Mucosa of rectum (tissue), 2 donors: ENCODE results near the gene STAG3.
"Not testable (repeated sequence)": the region's sequence is repeated elsewhere in the genome, so short reads cannot be mapped to it uniquely, and the experiment has no call there.

Experiments used
- H3K27ac ChIP-seq, 2 donors: one replicate each; pipeline ENCODE4 v1.7.0; 2013; ENCODE audit warnings: inconsistent platforms in 2 of 2, low read depth in 2 of 2, low read length in 2 of 2
- H3K27me3 ChIP-seq, 2 donors: one replicate each; pipeline ENCODE4 v1.7.0; 2013; ENCODE audit warnings: low read length in 2 of 2; ENCODE audit not compliant: control insufficient read depth in 2 of 2, insufficient read depth in 2 of 2
- H3K36me3 ChIP-seq, 2 donors: one replicate each; pipeline ENCODE4 v1.7.0; 2013; ENCODE audit warnings: low read length in 2 of 2; ENCODE audit not compliant: control insufficient read depth in 2 of 2, insufficient read depth in 2 of 2
- H3K4me1 ChIP-seq, 2 donors: one replicate each; pipeline ENCODE4 v1.7.0; 2013; ENCODE audit warnings: low read length in 2 of 2, mild to moderate bottlenecking in 1 of 2; ENCODE audit not compliant: control insufficient read depth in 2 of 2, insufficient read depth in 2 of 2
- H3K4me3 ChIP-seq, 2 donors: one replicate each; pipeline ENCODE4 v1.7.0; 2013; ENCODE audit warnings: low read length in 2 of 2
- H3K9ac ChIP-seq, 2 donors: one replicate each; pipeline ENCODE4 v1.7.0; 2013; ENCODE audit warnings: low read length in 2 of 2, low read depth in 1 of 2, mild to moderate bottlenecking in 1 of 2
- H3K9me3 ChIP-seq, 2 donors: one replicate each; pipeline ENCODE4 v1.7.0; 2013; ENCODE audit warnings: low read length in 2 of 2; ENCODE audit not compliant: control insufficient read depth in 2 of 2
- donor health status: healthy.
- donor health status: Normal muscosa, but diverticular disease.

The STAG3 gene, protein sequence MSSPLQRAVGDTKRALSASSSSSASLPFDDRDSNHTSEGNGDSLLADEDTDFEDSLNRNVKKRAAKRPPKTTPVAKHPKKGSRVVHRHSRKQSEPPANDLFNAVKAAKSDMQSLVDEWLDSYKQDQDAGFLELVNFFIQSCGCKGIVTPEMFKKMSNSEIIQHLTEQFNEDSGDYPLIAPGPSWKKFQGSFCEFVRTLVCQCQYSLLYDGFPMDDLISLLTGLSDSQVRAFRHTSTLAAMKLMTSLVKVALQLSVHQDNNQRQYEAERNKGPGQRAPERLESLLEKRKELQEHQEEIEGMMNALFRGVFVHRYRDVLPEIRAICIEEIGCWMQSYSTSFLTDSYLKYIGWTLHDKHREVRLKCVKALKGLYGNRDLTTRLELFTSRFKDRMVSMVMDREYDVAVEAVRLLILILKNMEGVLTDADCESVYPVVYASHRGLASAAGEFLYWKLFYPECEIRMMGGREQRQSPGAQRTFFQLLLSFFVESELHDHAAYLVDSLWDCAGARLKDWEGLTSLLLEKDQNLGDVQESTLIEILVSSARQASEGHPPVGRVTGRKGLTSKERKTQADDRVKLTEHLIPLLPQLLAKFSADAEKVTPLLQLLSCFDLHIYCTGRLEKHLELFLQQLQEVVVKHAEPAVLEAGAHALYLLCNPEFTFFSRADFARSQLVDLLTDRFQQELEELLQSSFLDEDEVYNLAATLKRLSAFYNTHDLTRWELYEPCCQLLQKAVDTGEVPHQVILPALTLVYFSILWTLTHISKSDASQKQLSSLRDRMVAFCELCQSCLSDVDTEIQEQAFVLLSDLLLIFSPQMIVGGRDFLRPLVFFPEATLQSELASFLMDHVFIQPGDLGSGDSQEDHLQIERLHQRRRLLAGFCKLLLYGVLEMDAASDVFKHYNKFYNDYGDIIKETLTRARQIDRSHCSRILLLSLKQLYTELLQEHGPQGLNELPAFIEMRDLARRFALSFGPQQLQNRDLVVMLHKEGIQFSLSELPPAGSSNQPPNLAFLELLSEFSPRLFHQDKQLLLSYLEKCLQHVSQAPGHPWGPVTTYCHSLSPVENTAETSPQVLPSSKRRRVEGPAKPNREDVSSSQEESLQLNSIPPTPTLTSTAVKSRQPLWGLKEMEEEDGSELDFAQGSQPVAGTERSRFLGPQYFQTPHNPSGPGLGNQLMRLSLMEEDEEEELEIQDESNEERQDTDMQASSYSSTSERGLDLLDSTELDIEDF

DNA sequence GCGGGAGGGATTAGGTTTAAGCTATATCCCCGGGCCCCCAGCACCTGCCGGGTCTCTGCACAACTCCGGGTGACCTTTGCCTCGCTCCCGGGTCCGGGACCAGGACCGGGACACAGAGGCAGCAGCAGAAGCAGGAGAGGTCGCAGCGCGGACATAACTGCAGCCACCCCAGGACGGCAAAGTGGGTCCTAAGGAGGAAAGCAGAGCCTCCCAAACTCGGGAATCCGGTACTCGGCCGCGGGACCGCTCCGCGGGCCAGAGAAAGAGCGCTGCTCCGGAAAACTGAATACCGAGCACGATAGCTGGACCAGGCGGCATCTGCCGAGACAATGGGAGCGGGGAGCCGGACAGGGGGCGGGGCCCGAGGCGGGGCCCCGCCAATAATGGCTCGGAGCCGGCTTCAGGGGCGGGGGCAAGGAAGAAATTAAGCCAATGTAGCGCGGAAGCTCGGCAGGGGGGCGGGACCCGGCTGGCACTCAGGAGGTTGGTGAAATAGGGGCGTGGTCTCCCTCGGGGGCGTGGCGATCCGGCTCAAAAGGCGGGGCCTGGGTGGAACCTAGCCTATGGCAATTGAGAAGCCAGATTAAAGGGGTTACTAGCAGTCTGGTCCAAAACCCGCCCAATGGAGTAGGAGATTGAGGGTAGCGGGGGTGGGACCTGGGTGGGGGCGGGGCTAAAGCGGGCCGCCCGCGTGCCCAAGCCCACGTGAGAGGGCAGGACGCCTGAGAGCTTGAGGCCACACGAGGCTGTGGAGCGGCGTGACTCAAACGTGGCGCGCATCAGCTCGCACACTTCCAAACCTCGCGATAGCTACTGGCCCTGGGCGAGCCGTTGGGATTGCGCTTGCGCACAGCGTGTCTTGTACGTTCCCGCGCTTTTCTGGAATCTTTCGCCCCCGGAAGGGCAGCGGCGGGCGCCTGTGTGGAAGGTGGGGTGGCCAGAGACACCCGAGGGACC lies at the start of gene STAG3, which contains the start of gene GPC2:
Gene STAG3, plus strand, starts transcription at position 874 of the 957 bp plus-strand sequence. CDS start 2,639 bp downstream, outside the sequence.
Gene GPC2, minus strand, starts transcription at position 337 of the 957 bp plus-strand sequence. Its CDS starts 182 bp downstream, at position 155.
- Histone ChIP-seq H3K9ac (peak within 1 kb of the TSS; percentile 63 to 73), H3K27ac (no peak within 1 kb of the TSS)

GRCh38 chr7:100128637-100128963 lies 49.1 kb upstream of the STAG3 start:
- Histone ChIP-seq H3K27me3 (no peaks in the 10 kb centered on the region), H3K9me3 (no peaks in the 10 kb centered on the region), H3K36me3 (no peaks in the 10 kb centered on the region), H3K27ac (no peak overlapping the region), H3K4me1 (peaks cover 33 to 40% of the 10 kb centered on the region in 2 donors), H3K9ac (peak overlapping the region; percentile 97 to 98), H3K4me3 (peak overlapping the region in 1 of 2 donors; percentile 95)

More for the DNA sequence above, at the start of gene STAG3, which contains the start of gene GPC2:
- Histone ChIP-seq H3K27me3 (no peaks in the 10 kb centered on the region), H3K4me3 (peak within 1 kb of the TSS; percentile 73 to 78), H3K9me3 (no peaks in the 10 kb centered on the region), H3K4me1 (peaks cover 2% of the 10 kb centered on the region in 2 donors), H3K36me3 (no peaks in the 10 kb centered on the region)

- Histone ChIP-seq H3K4me1 (peaks cover 21 to 27% of the 10 kb centered on the region in 2 donors), H3K27ac (peak overlapping the region in 1 of 2 donors; percentile 37)
Measured at GRCh38 chr7:100130220-100130607, 47.5 kb upstream of the STAG3 start.

GRCh38 chr7:100130608-100131453 lies 46.9 kb upstream of the STAG3 start:
- peak overlapping the region; percentile 65 to 70 for H3K9ac ChIP-seq
- H3K9me3 ChIP-seq, result no peaks in the 10 kb centered on the region
- H3K4me1 ChIP-seq, result peaks cover 18 to 24% of the 10 kb centered on the region in 2 donors
- no peaks in the 10 kb centered on the region for H3K27me3 ChIP-seq
- H3K4me3 ChIP-seq, result peak overlapping the region; percentile 50 to 66
- H3K27ac ChIP-seq, result peak overlapping the region in 1 of 2 donors; percentile 37
- no peaks in the 10 kb centered on the region for H3K36me3 ChIP-seq

More at GRCh38 chr7:100130220-100130607, 47.5 kb upstream of the STAG3 start:
- H3K36me3 ChIP-seq, H3K27me3 ChIP-seq, H3K9me3 ChIP-seq, H3K4me3 ChIP-seq, H3K9ac ChIP-seq: not testable (repeated sequence)

DNA sequence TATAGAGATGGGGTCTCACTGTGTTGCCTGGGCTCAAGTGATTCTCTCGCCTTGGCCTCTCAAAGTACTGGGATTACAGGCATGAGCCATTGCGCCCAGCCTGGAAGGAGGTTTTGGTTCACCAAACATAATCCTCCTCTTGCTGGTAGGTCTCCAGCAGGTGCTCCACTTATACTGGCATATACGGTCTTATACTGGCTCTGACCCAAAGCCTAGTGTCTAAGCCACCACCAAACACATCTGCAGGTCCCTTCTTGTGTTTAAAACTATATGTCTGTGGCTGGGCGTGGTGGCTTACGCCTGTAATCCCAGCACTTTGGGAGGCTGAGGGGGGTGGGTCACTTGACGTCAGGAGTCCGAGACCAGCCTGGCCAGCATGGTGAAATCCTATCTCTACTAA lies 45.6 kb upstream of the STAG3 start:
- H3K9ac ChIP-seq, result no peak overlapping the region
- no peak overlapping the region for H3K27ac ChIP-seq
- no peak overlapping the region for H3K4me3 ChIP-seq
- peaks cover 15 to 22% of the 10 kb centered on the region in 2 donors for H3K4me1 ChIP-seq
- no peaks in the 10 kb centered on the region for H3K36me3 ChIP-seq
- no peaks in the 10 kb centered on the region for H3K27me3 ChIP-seq
- H3K9me3 ChIP-seq, result no peaks in the 10 kb centered on the region

DNA sequence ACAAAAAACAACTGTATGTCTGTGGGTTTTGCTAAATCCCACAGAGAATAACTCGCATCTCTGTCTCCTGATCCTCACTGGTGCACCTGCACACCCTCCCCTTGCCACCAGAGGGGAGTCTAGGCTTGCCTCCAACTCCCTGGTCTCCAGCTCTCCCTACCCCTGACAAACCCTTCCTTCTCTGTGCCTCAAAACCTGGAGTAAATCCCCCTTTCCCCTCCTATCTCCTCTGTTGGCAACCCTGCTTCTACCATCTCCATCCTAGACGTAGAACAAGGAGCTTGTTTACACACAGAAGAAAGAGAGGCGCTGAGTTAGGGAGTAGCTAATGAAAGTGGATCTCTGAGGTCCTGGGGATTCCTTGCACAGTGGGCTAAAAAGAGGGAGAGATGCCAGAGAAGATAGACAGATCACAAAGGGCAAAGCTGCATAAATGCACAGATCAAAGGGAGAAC lies 45.0 kb upstream of the STAG3 start:
- Histone ChIP-seq H3K27me3 (no peaks in the 10 kb centered on the region), H3K4me1 (peaks cover 12 to 21% of the 10 kb centered on the region in 2 donors), H3K36me3 (no peaks in the 10 kb centered on the region), H3K9ac (no peak overlapping the region), H3K9me3 (no peaks in the 10 kb centered on the region), H3K4me3 (no peak overlapping the region), H3K27ac (no peak overlapping the region)

DNA sequence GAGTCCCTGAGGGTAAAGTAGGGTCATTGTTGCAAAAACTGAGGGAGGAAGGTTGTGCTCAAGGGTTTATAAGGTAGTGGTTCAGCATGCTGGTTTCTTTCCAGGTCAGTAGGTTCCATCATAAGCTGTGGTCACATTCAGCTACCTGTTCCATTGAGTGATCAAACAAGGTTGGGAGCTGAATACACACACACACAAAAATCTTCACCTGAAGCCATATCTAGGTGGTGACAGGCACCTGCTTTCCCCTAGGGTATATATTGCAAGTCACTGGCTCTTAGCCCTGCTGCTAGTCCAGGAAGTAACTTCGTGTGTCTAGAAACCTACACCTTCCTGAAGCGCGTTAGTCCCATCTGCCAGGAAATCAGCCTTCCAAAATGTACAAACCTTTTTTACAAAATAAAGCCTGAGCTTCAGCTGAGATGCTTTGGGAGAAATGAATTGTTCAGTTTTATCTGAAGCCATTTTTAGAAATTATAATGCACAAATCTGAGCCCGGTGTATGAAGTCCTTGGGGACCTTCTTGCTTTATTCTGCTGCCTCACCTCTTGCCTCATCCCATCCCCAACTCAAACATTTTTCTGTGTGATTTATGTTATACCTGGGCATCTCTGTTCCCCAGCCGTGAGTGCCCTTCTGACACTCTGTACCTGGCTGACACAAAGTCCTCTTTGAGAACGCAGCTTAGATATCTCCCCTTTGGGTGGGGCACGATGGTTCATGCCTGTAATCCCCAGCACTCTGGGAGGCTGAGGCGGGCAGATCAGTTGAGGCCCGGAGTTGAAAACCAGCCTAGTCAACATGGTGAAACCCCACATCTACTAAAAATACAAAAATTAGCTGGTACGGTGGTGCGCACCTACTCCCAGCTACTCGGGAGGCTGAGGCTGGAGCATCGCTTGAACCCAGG lies 39.6 kb upstream of the STAG3 start:
- Histone ChIP-seq H3K27ac (peak overlapping the region; percentile 34 to 46), H3K4me1 (peaks cover 15 to 18% of the 10 kb centered on the region in 2 donors), H3K27me3 (no peaks in the 10 kb centered on the region), H3K9ac (no peak overlapping the region), H3K9me3 (no peaks in the 10 kb centered on the region), H3K36me3 (no peaks in the 10 kb centered on the region), H3K4me3 (no peak overlapping the region)

DNA sequence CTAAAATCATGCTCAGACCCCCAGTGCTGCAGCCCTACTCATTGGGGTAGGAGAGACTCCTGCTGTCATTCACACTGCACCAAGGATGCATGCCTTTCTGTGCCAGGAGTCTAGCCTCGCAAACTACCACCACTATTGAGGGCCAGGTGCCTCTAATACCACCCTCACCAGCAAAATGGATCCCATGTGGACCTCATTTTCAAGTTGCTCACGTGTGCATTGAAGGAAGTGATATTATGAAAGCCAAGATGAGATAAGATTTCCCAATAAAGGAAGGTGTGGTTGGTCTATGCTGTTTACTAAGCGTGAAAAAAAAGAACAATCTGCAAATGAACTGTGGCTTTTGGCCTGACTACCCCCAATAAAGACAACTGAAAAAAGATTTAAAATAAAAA lies 36.2 kb upstream of the STAG3 start:
- H3K4me3 ChIP-seq, result no peak overlapping the region
- H3K27ac ChIP-seq, result peak overlapping the region; percentile 84 to 92
- peak overlapping the region; percentile 26 to 34 for H3K9ac ChIP-seq

More for the DNA sequence above, 36.2 kb upstream of the STAG3 start:
- Histone ChIP-seq H3K4me1 (peaks cover 15 to 18% of the 10 kb centered on the region in 2 donors), H3K27me3 (no peaks in the 10 kb centered on the region), H3K36me3 (no peaks in the 10 kb centered on the region), H3K9me3 (no peaks in the 10 kb centered on the region)
